GM18505 (cell line): ENCODE results near the gene RTN4RL1.

ENCODE experiments used
- ATAC-seq: cut with Tn5 transposase; IDR thresholded peaks from one replicate; pipeline ENCODE4 v1.9.1; 2021; ENCODE audit not compliant: unreplicated experiment
- POLR2A ChIP-seq: IDR thresholded peaks from 4 replicates; pipeline ENCODE4 v1.6.1; 2011; ENCODE audit warnings: borderline replicate concordance; ENCODE audit not compliant: insufficient read depth, insufficient read length; ENCODE audit errors: extremely low read depth

RTN4RL1 gene

GRCh38 chr17:2002767-2003329 is 22.3 kb downstream of the RTN4RL1 start:
- no peak for ATAC-seq
- no peak for TF ChIP-seq POLR2A

GRCh38 chr17:1999557-2000251 is 25.4 kb downstream of the RTN4RL1 start:
- ATAC-seq, result no peak
- TF ChIP-seq POLR2A, result no peak

GRCh38 chr17:1997927-1998742 is 27.0 kb downstream of the RTN4RL1 start:
- TF ChIP-seq POLR2A, result no peak
- no peak for ATAC-seq

GRCh38 chr17:1997289-1997926 is 27.7 kb downstream of the RTN4RL1 start:
- no peak for TF ChIP-seq POLR2A
- no peak for ATAC-seq

GRCh38 chr17:1996800-1997288 is 28.3 kb downstream of the RTN4RL1 start:
- no peak for ATAC-seq
- no peak for TF ChIP-seq POLR2A

- no peak for TF ChIP-seq POLR2A
- no peak for ATAC-seq
Measured at GRCh38 chr17:1995907-1996799, 29.0 kb downstream of the RTN4RL1 start.

GRCh38 chr17:1995321-1995892 is 29.7 kb downstream of the RTN4RL1 start:
- ATAC-seq, result no peak
- no peak for TF ChIP-seq POLR2A

GRCh38 chr17:1994707-1995106 is 30.4 kb downstream of the RTN4RL1 start:
- TF ChIP-seq POLR2A, result no peak
- ATAC-seq, result no peak

GRCh38 chr17:1992541-1992940 is 32.6 kb downstream of the RTN4RL1 start:
- no peak for ATAC-seq
- no peak for TF ChIP-seq POLR2A

- ATAC-seq, result no peak
Measured at GRCh38 chr17:1989135-1989534, 36.0 kb downstream of the RTN4RL1 start.

GRCh38 chr17:1986783-1987451 is 38.2 kb downstream of the RTN4RL1 start:
- TF ChIP-seq POLR2A, result no peak
- ATAC-seq, result no peak

More at GRCh38 chr17:1989135-1989534, 36.0 kb downstream of the RTN4RL1 start:
- no peak for TF ChIP-seq POLR2A
